HPDE6-E6E7 (cell line): ENCODE data around the gene STOML1.
"Not testable (repeated sequence)": the region's sequence is repeated elsewhere in the genome, so short reads cannot be mapped to it uniquely, and the experiment has no call there.

Experiments used
- DNase-seq: peaks from one replicate; pipeline ENCODE4 v3.0.0; 2011; ENCODE audit warnings: missing footprints; ENCODE audit errors: extremely low spot score

STOML1 gene

DNA sequence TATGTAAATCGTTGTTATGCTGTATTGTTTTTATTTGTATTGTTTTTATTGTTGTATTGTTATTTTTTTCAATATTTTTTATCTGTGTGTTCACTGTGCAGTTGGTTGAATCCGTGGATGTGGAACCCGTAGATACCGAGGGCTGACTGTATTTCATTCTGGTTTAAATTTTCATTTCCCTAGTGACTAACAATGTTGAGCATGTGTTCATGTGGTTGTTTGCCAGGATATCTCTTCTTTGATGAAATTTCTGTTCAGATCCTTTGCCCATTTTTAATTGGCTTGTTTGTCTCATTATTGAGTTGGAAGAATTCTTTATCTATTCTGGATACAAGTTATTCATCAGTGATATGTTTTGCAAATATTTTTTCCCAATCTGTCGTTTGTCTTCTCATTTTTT lies 29.7 kb downstream of the STOML1 start:
- no peak for DNase-seq

- DNase-seq, result not testable (repeated sequence)
These were observed 31.5 kb downstream of the STOML1 start for GRCh38 chr15:73960472-73961070.

DNA sequence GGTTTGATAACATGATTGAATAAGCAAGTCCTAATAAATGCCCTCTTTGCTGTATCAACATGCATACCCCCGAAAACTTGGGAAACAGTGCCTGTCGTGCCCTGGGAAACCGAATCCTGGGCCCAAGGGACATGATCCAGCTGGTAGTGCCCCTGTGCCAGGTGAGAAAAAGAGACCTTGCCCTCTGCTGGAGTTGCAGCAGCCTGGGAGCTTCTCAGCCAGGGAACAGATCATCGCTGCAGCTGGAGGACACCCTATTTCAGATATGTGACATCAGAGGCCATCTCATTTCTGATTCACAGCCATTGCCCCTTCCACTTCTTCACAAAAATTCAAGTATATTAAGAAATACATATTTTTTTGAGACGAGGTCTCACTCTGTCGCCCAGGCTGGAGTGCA lies 32.3 kb downstream of the STOML1 start:
- DNase-seq, result no peak

- DNase-seq, result no peak
These were observed 33.0 kb downstream of the STOML1 start for GRCh38 chr15:73959012-73959581.

DNA sequence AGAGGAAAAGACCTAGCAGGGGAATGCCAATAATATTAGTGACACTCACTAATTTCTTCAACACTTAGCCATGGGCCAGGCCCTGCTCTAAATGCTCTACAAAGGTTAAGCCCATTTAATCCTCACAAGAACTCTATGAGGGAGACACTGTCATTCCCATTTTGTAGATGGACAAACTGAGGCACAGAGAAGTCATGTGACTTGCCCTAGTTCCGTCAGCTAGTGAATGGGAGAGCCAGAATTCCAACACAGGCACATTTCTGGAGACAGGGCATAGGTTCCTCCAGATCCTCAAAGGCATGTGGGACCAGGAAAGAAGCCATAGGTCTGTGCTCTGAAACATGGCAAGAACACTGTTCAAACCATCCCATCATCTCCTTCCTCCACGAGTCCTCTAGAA lies 34.3 kb downstream of the STOML1 start:
- DNase-seq, result no peak

DNA sequence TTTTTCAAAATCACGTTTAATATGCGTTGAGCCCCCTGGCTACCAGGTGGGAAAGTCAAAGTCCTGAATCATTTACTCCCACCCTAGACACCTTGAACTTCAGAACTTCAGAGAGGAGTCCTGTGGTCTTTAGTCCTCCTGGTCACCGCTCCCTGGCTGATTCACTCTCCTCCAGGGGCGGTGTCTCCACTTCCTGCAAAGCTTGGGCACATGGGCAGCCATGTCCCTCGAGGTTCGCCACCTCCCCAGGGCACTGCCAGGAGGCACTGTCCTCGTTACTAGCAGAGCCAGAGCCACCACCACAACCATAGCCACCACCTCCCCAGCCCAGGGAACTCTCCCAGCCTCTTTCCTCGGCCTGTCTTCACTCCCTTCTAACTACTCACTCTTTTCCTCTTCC lies 34.8 kb downstream of the STOML1 start:
- DNase-seq, result no peak

GRCh38 chr15:73956743-73957135 lies 35.4 kb downstream of the STOML1 start:
- DNase-seq, result peak; percentile 70

DNA sequence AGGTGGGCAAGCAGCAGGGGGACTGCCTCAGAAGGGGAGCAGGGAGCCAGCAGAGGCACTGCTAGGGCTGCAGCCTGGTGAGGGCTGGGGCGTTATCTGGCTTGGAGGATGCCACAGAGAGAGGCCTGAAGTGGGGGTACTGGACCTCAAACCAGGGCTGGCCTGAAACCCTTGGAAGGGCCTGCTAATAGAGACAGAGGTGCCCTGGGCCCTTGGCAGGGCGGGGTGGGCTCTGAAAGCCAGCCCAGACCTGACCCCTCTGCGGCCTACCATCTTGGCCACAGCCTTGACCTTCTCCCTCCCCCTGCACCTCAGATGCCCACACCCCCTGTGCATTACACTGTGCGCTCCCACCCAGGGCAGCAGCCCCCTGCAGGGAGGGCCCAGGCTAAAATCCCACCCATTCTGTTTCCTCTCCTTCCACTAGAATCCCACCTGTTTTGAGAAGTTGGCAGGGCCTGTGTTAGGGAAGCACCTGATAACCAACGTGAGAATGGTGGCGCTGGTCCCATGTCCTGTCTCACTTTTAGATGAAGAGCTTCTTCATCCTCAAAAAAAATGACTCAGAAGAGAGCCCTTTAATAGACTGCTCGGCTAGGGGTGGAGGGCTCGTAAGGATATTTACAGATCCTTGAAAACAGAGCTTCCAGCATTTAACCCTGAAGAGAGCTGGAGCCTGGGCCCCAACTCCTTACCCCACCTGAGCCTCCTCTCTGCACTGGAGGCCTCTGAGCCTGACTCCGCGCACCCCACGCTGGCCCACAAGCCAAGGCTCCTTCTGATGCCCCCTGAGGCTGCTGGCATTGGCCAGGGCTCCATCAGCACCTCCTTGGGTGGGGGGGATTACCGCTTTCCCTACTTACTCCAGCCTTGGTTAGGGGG lies 36.0 kb downstream of the STOML1 start:
- no peak for DNase-seq

DNA sequence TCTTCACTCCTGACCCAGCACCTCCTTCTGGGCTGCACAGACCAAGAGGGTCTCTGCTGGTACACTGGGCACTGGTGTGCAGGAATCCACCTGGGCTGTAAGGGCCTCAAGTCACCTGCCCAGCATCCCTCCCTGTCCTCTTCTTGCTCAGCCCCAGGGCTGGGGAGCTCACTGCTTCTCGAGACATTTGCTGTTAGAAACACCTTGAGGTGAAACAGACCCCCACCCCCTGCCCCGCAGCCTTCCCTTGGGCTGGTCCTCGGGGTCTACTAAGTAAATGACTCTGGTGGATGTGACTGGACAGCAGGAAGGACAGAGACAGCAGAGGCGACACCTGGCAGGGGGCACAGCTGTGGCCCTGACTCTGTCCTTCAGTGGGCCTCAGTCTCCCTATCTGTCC lies 36.8 kb downstream of the STOML1 start:
- DNase-seq, result no peak

DNA sequence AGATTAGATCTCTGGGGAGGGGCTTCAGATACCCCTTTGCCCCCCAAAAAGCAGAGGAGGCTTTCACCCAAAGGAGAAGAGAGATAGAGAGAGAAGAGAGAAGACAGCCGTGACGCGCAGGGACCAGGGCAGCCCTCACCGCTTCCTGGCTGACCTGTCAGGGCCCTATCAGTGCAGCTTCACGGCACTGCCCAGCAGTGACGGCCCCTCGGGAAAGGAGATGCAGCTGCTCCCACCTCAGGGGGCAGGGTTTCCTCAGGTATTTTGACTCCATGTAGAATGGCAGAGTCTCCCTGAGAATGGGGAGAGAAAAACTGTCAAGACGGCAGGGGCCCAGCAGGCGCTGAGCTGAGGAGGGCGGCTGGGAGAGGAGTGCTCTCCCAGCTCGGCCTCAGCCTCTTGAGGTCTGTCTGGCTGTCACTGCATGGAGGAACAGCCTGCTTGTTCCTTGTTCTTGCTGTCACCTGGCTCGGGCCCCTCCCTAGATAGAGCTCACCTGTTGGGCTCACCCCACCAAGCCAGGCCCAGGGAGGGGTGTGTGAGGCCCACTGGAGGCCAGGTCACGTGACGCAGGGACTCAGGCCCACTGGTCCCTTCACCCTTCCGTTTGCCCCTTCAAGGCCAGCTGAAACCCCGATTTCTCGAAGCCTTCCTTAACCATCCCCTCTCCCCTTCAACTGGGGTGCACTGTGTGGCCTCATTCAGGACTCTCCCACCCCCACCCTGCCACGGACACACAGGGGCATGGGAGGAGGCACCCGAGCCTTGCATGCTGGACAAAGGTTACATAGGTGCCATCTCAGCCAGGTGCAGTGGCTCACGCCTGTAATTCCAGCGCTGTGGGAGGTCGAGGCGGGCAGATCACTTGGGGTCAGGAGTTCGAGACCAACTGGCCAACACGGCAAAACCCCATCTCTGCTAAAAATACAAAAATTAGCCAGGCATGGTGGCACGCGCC lies 37.6 kb downstream of the STOML1 start:
- no peak for DNase-seq

GRCh38 chr15:73952913-73953750 lies 39.0 kb downstream of the STOML1 start:
- DNase-seq, result no peak

DNA sequence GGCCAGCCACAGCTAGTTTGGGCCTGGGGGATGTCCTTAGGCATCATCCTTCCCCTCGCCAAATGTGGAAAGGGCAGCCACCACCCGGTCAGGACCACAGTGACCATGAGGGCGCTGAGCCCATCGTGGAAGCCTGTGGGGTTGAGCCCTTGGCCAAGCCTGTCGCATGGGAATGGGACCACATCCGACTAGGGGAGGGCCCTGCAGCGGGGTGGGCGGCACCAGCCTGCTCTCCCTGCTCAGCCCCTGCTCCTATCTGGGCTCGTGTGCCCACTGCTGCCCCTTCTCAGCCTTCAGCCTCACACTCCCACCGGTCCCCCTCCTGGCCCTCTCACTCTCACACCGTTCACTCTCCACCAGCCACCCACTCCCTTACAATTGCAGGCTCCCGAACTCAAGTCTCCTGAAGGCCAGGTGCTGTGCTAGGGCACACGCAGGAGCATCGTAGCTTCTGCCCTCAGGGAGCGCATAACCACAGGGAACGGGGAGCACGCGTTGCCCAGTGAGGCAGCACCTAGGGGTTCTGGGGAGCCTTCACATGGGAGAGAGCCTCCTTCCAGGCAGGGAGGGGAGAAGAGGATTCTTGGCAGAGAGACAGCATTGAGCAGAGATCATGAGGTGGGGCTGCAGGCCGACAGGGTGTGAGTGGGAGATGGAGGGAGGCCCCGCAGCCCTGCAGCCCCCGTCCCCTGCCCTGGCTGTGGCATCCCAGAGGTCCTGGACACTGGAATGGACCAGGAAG lies 39.8 kb downstream of the STOML1 start:
- no peak for DNase-seq

DNA sequence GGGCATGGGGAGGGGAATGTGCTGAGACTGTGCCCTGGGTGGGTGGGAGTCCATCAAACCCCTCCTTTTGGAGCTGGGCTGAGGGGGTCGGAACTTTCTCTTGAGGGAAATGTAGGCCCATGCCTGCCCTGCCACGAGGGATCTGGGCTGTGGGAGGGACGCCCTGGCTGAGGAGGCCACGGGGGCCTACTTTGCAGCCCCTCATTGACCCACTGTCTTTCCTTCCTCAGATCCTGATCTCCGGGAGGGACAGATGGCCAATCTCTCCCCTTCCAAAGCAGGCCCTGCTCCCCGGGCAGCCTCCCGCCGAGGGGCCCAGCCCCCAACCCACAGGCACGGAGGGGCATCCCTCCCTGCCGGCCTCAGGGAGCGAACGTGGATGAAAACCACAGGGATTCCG lies 40.5 kb downstream of the STOML1 start:
- no peak for DNase-seq

- peak; percentile 78 for DNase-seq
These were observed 41.1 kb downstream of the STOML1 start for GRCh38 chr15:73950831-73951561.

DNA sequence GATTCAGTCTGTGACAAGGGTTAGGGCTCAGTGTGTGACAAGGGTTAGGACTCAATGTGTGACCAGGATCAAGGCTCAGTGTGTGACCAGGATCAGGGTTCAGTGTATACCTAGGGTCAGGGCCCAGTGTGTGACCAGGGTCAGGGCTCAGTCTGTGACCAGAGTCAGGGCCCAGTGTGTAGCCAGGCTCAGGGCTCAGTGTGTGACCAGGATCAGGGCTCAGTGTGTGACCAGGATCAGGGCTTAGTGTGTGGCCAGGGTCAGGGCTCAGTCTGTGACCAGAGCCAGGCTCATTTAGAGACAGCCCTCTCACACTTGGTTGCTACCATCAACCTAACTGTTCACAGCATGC lies 41.6 kb downstream of the STOML1 start:
- DNase-seq, result no peak

GRCh38 chr15:73949496-73949895 lies 42.6 kb downstream of the STOML1 start:
- DNase-seq, result no peak

DNA sequence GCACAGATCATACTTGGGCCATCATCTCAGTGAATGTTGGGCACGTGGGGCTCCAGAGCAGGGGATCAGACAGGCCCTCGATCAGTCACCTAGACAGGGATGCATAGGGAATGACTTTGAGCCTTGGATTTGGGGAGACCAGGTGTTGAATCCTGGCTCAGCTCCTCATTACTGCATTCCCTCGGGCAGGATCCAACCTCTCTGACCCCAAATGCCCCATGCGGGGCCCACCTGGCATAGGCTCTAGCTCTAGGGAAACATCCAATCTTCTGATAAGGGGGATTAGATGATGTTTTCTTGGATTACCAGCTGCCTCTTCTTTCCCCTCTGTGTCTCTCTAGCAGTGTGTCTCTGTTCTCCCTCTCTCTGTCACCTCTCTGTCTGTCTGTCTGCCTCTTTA lies 43.1 kb downstream of the STOML1 start:
- DNase-seq, result no peak

GRCh38 chr15:73948396-73948795 lies 43.7 kb downstream of the STOML1 start:
- no peak for DNase-seq

- DNase-seq, result no peak
These were observed 44.4 kb downstream of the STOML1 start for GRCh38 chr15:73947651-73948050.
